ENCODE measurements around the gene PI4K2A.
"Not testable (repeated sequence)": the region's sequence is repeated elsewhere in the genome, so short reads cannot be mapped to it uniquely, and the experiment has no call there.

The PI4K2A gene

GRCh38 chr10:97683556-97684367 is 43.3 kb downstream of the PI4K2A start:
- Mint-ChIP-seq H3K4me1 (peaks cover 17% of the 10 kb centered on the region), H3K9me3 (no peaks in the 10 kb centered on the region), H3K27me3 (no peaks in the 10 kb centered on the region), H3K27ac (no peak overlapping the region), H3K36me3 (no peaks in the 10 kb centered on the region), H3K4me3 (no peak overlapping the region)

DNA sequence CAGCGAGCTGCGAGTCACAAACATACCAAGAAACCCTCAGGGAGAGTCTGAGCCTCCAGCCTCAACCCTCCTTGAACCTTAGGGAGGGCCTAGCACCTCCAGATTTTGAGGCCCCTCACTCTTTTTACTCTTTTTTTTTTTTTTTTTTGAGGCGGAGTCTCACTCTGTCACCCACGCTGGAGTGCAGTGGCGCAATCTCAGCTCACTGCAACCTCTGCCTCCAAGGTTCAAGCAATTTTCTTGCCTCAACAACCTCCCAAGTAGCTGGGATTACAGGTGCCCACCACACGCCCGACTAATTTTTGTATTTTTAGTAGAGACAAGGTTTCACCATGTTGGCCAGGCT is 43.9 kb downstream of the PI4K2A start:
- not testable (repeated sequence) for H3K4me3 Mint-ChIP-seq, H3K9me3 Mint-ChIP-seq, H3K36me3 Mint-ChIP-seq, H3K27ac Mint-ChIP-seq, H3K27me3 Mint-ChIP-seq
- peaks cover 17% of the 10 kb centered on the region for H3K4me1 Mint-ChIP-seq

GRCh38 chr10:97684866-97685394 is 44.5 kb downstream of the PI4K2A start:
- Mint-ChIP-seq H3K4me3 (no peak overlapping the region), H3K27ac (no peak overlapping the region), H3K4me1 (peaks cover 17% of the 10 kb centered on the region), H3K9me3 (no peaks in the 10 kb centered on the region), H3K27me3 (no peaks in the 10 kb centered on the region), H3K36me3 (no peaks in the 10 kb centered on the region)

GRCh38 chr10:97685395-97685958 is 45.0 kb downstream of the PI4K2A start:
- Mint-ChIP-seq H3K27ac (no peak overlapping the region), H3K27me3 (no peaks in the 10 kb centered on the region), H3K4me3 (peak overlapping the region; percentile 67), H3K36me3 (no peaks in the 10 kb centered on the region), H3K9me3 (no peaks in the 10 kb centered on the region), H3K4me1 (peaks cover 17% of the 10 kb centered on the region)

DNA sequence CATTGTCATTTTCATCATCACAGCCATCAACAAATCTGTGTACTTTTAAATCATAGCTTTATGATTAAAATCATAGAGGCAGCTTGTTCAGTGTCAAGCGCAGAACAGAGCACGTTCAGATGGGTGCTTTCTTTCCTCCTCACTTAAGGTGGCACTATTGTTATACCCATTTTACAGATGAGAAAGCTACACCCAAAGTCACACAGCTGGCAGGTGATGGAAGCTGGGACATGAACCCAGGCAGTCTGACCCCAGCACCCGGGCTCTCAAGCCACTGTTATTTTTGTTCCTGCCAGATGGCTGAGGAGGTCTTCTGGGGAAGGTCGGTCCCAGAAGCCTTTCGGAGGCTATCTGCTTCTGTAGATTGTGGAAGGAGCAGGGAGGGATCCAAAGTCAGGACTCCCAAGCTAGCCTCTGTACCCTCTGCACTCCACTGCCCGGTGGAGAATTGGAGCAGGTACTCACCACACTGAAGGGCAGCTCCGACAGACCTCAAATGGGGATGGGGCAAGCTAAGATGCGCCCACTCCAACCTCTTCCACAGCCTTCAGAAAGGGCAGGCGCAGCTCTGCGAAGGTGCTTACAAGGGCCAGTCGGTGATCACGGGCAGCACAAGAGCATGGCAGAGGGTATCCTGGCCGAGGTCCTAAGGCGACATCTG is 46.0 kb downstream of the PI4K2A start:
- Mint-ChIP-seq H3K36me3 (no peaks in the 10 kb centered on the region), H3K27ac (no peak overlapping the region), H3K4me3 (peak overlapping the region; percentile 67), H3K9me3 (no peaks in the 10 kb centered on the region), H3K27me3 (no peaks in the 10 kb centered on the region), H3K4me1 (peaks cover 17% of the 10 kb centered on the region)

- H3K27ac Mint-ChIP-seq, result no peak within 1 kb of the TSS
Measured at GRCh38 chr10:97686962-97687784, 46.7 kb downstream of the PI4K2A start, which contains the start of gene AVPI1. TSS of gene AVPI1 (minus strand) at chr10:97687241. CDS start at chr10:97679905, 7,336 bp downstream.

GRCh38 chr10:97687785-97688781 is 47.6 kb downstream of the PI4K2A start:
- Mint-ChIP-seq H3K36me3 (no peaks in the 10 kb centered on the region), H3K4me1 (peaks cover 17% of the 10 kb centered on the region), H3K27me3 (no peaks in the 10 kb centered on the region), H3K4me3 (peak overlapping the region; percentile 67), H3K27ac (peak overlapping the region; percentile 10), H3K9me3 (no peaks in the 10 kb centered on the region)

More at GRCh38 chr10:97686962-97687784, 46.7 kb downstream of the PI4K2A start, which contains the start of gene AVPI1:
- H3K27me3 Mint-ChIP-seq, result no peaks in the 10 kb centered on the region
- H3K9me3 Mint-ChIP-seq, result no peaks in the 10 kb centered on the region
- peaks cover 17% of the 10 kb centered on the region for H3K4me1 Mint-ChIP-seq
- H3K36me3 Mint-ChIP-seq, result no peaks in the 10 kb centered on the region
- peak within 1 kb of the TSS; percentile 67 for H3K4me3 Mint-ChIP-seq

- Mint-ChIP-seq H3K36me3 (no peaks in the 10 kb centered on the region), H3K4me1 (peaks cover 17% of the 10 kb centered on the region), H3K9me3 (no peaks in the 10 kb centered on the region), H3K27ac (no peak overlapping the region), H3K4me3 (no peak overlapping the region), H3K27me3 (no peaks in the 10 kb centered on the region)
Measured at GRCh38 chr10:97689559-97690020, 49.1 kb downstream of the PI4K2A start.

DNA sequence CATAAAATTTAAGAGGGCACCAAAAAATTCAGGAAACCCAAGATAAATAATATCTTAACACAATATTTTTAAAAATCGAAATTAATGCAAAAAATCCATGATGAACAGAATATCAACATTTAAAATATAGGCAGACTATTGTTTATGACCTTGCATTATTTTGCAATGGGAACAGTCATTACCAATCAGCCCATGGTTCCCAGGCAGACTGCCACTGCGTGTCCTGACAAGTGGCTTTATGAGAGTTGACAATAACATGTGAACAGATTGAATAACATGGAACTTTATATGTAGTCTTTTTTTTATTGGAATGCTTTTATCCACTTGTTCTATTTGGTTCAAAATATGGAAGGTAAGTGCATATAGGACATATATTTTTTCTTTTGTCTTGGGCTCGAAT is 49.7 kb downstream of the PI4K2A start:
- H3K27ac Mint-ChIP-seq, result no peak overlapping the region
- H3K4me3 Mint-ChIP-seq, result no peak overlapping the region
- no peaks in the 10 kb centered on the region for H3K36me3 Mint-ChIP-seq
- H3K4me1 Mint-ChIP-seq, result peaks cover 13% of the 10 kb centered on the region
- H3K27me3 Mint-ChIP-seq, result no peaks in the 10 kb centered on the region
- no peaks in the 10 kb centered on the region for H3K9me3 Mint-ChIP-seq

- not testable (repeated sequence) for H3K27ac Mint-ChIP-seq, H3K4me1 Mint-ChIP-seq, H3K27me3 Mint-ChIP-seq, H3K9me3 Mint-ChIP-seq, H3K4me3 Mint-ChIP-seq, H3K36me3 Mint-ChIP-seq
Measured at GRCh38 chr10:97698072-97698655, 57.7 kb downstream of the PI4K2A start.

GRCh38 chr10:97701438-97702069 is 61.1 kb downstream of the PI4K2A start:
- no peaks in the 10 kb centered on the region for H3K36me3 Mint-ChIP-seq
- no peak overlapping the region for H3K4me3 Mint-ChIP-seq
- H3K27me3 Mint-ChIP-seq, result peaks cover 2% of the 10 kb centered on the region
- H3K27ac Mint-ChIP-seq, result no peak overlapping the region
- H3K9me3 Mint-ChIP-seq, result no peaks in the 10 kb centered on the region
- H3K4me1 Mint-ChIP-seq, result no peaks in the 10 kb centered on the region

DNA sequence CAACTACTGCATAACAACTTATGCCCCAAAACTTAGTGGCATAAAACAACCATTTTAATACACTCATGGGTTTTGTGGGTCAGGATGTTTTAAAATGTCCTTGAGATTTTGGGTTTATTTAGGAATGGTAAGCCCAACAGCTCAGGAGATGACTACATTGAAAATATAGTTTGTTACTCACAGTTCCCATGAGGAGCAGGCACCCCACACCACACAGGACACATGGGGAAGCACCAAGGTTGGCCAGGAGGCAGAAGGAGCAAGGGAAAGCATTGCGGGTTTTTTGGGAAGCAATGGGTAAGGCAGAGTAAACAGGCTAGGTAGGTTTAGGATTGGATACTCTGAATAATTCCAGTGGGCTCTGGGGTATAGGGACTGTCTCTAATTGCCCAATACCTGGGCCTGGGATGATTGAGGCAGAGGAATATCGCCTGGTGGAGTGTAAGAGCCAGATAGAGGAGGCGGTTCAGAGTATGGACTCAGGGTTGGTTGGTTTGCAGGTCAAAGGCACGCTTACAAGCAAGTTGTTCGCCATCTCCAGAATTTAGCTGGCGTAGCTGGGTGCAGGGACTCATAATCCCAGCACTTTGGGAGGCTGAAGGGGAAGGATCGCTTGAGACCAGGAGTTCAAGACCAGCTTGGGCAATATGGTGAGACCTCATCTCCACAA is 63.1 kb downstream of the PI4K2A start:
- Mint-ChIP-seq H3K4me1 (no peaks in the 10 kb centered on the region), H3K9me3 (no peaks in the 10 kb centered on the region), H3K4me3 (no peak overlapping the region), H3K27me3 (peaks cover 4% of the 10 kb centered on the region), H3K36me3 (no peaks in the 10 kb centered on the region), H3K27ac (no peak overlapping the region)

- H3K27ac Mint-ChIP-seq, result no peak overlapping the region
- H3K4me1 Mint-ChIP-seq, result no peaks in the 10 kb centered on the region
Measured at GRCh38 chr10:97704341-97704740, 63.9 kb downstream of the PI4K2A start.

More at GRCh38 chr10:97704341-97704740, 63.9 kb downstream of the PI4K2A start:
- H3K36me3 Mint-ChIP-seq, result no peaks in the 10 kb centered on the region
- no peak overlapping the region for H3K4me3 Mint-ChIP-seq
- no peaks in the 10 kb centered on the region for H3K9me3 Mint-ChIP-seq
- H3K27me3 Mint-ChIP-seq, result peaks cover 6% of the 10 kb centered on the region

Data from activated naive CD4-positive, alpha-beta T cell treated with anti-CD3 and anti-CD28 coated beads, Interleukin-2, amount 50 U/mL, for 24 hours (primary cell).